Loucy (cell line): Measurements from ENCODE around the gene COL24A1.

Experiments used
- CTCF ChIP-seq: fragments of 200-600 bp; sonication (generic); conservative IDR thresholded peaks from 2 replicates; pipeline ENCODE4 v1.5.1; 2014; ENCODE audit warnings: mild to moderate bottlenecking, antibody characterized with exemption, low read length
- EZH2phosphoT487 ChIP-seq: fragments of 200-600 bp; IDR thresholded peaks from 2 replicates; pipeline ENCODE4 v1.6.1; 2018; ENCODE audit warnings: antibody characterized with exemption, mild to moderate bottlenecking, moderate library complexity, borderline replicate concordance

GRCh38 chr1:86085741-86086409 lies 70.7 kb downstream of the COL24A1 start:
- TF ChIP-seq CTCF (no peak), EZH2phosphoT487 (no peak)
